ENCODE data around the gene RNFT2.

The RNFT2 gene

DNA sequence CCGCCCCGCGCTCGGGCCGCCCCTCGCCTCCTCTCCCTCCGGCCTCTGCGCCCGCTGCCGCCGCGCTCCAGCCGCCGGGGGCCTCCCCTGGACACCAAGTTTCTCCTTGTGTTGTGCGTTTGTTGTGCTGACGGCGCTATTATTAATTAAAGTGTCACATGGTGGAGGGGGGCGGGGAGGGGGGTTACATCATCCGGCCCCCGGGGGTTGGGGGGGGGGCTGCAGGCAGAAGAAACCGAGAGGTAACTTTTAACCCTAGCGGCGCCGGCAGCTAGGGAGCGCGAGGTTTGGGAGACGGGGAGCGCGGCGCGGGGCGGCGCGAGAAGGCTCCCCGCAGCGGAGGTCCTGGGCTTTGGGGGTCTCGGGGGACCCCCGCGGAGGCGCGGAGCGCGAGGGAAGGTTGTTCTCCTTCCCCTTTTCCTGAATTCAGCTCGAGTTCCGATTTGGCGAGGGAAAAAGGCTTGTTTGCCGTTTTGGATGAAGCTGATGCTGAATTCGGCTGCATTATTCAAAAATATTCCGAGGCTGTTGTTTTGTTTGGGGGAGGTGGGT lies 143.3 kb downstream of the RNFT2 start, which contains the start of gene HRK:
HRK (minus strand) TSS at position 117 of the 552 bp plus-strand sequence. CDS start 134 bp downstream, outside the sequence.
- TF ChIP-seq CTCF (IDR thresholded peaks at IDR 0.05): no peak
- H3K27me3 ChIP-seq: peaks cover 0 to 82% of the 10 kb centered on the region in 2 donors
- no peaks in the 10 kb centered on the region for H3K9me3 ChIP-seq
- DNase-seq: no peak
- H3K4me1 ChIP-seq: peaks cover 5 to 47% (median 36%) of the 10 kb centered on the region in 4 donors
- H3K36me3 ChIP-seq: no peaks in the 10 kb centered on the region
- H3K27ac ChIP-seq: no peak within 1 kb of the TSS
- H3K4me3 ChIP-seq: peak within 1 kb of the TSS; percentile 38 to 45
- intact Hi-C loops (cut with DNase I; ENCODE audit: low total_unique reads): no loop called here

GRCh38 chr12:116881877-116882507 lies 143.9 kb downstream of the RNFT2 start:
- intact Hi-C loops (cut with DNase I; ENCODE audit: low total_unique reads): loop anchor here (2.0 kb wide), 1 partner anchor 179 kb away; no protein-coding TSS in a partner anchor
- Histone ChIP-seq H3K4me3 (peak overlapping the region in 1 of 2 donors; percentile 45), H3K27ac (no peak overlapping the region), H3K27me3 (peaks cover 0 to 76% of the 10 kb centered on the region in 2 donors), H3K9me3 (no peaks in the 10 kb centered on the region), H3K36me3 (no peaks in the 10 kb centered on the region), H3K4me1 (peaks cover 5 to 47% (median 36%) of the 10 kb centered on the region in 4 donors)
- no peak for TF ChIP-seq CTCF (IDR thresholded peaks at IDR 0.05)
- no peak for DNase-seq

- Histone ChIP-seq H3K4me1 (peaks cover 5 to 47% (median 36%) of the 10 kb centered on the region in 4 donors), H3K27me3 (peaks cover 0 to 73% of the 10 kb centered on the region in 2 donors), H3K9me3 (no peaks in the 10 kb centered on the region), H3K4me3 (no peak overlapping the region), H3K36me3 (no peaks in the 10 kb centered on the region), H3K27ac (no peak overlapping the region)
- peak; percentile 27 for TF ChIP-seq CTCF (IDR thresholded peaks at IDR 0.05)
- intact Hi-C loops (cut with DNase I; ENCODE audit: low total_unique reads): loop anchor here (2.0 kb wide), 1 partner anchor 180 kb away; no protein-coding TSS in a partner anchor
- no peak for DNase-seq
Measured at GRCh38 chr12:116882742-116883141, 144.6 kb downstream of the RNFT2 start.

DNA sequence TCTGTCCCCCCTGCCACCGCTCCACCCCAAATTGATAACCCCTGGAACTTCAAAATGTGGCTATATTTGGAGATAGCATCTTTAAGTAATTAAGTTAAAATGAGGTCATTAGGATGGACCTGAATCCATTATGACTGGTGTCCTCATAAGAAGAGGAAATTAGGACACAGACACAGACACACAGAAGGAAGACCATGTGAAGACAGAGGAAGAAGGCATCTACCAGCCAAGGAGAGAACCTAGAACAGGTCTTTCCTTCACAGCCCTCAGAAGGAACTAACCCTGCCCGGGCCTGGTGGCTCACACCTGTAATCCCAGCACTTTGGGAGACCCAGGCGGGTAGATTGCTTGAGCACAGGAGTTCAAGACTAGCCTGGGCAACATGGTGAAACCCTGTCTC lies 146.8 kb downstream of the RNFT2 start:
- TF ChIP-seq CTCF (IDR thresholded peaks at IDR 0.05): no peak
- H3K27me3 ChIP-seq: peaks cover 0 to 52% of the 10 kb centered on the region in 2 donors
- no peaks in the 10 kb centered on the region for H3K9me3 ChIP-seq
- H3K36me3 ChIP-seq: no peaks in the 10 kb centered on the region
- intact Hi-C loops (cut with DNase I; ENCODE audit: low total_unique reads): no loop called here
- no peak for DNase-seq
- no peak overlapping the region for H3K4me3 ChIP-seq
- H3K27ac ChIP-seq: no peak overlapping the region
- H3K4me1 ChIP-seq: peaks cover 5 to 29% (median 21%) of the 10 kb centered on the region in 4 donors

DNA sequence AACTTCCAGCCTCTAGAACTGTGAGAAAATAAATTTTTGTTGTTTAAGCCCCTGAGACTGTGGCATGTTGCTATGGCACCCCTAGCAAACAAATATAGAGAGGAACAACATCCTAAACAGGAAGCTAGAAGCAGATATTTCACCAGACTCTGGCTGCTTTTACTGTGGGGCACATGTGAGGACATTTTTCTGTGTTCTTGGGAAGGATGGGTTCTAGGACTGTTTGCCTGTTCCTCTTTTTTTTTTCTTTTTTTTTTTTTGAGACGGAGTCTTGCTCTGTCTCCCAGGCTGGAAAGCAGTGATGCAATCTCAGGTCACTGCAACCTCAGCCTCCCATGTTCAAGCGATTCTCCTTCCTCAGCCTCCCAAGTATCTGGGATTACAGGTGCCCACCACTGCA lies 147.4 kb downstream of the RNFT2 start:
- Histone ChIP-seq H3K36me3 (no peaks in the 10 kb centered on the region), H3K9me3 (no peaks in the 10 kb centered on the region), H3K27ac (no peak overlapping the region), H3K4me1 (peaks cover 5 to 23% (median 17%) of the 10 kb centered on the region in 4 donors), H3K27me3 (peaks cover 0 to 45% of the 10 kb centered on the region in 2 donors), H3K4me3 (no peak overlapping the region)
- DNase-seq: no peak
- TF ChIP-seq CTCF (IDR thresholded peaks at IDR 0.05): no peak
- intact Hi-C loops (cut with DNase I; ENCODE audit: low total_unique reads): no loop called here
